HG03108 (cell line): ENCODE measurements around the gene WDFY4.

Source experiments
- ATAC-seq: cut with Tn5 transposase; IDR thresholded peaks from one replicate; pipeline ENCODE4 v1.9.1; 2021; ENCODE audit warnings: moderate library complexity; ENCODE audit not compliant: unreplicated experiment

The WDFY4 gene

DNA sequence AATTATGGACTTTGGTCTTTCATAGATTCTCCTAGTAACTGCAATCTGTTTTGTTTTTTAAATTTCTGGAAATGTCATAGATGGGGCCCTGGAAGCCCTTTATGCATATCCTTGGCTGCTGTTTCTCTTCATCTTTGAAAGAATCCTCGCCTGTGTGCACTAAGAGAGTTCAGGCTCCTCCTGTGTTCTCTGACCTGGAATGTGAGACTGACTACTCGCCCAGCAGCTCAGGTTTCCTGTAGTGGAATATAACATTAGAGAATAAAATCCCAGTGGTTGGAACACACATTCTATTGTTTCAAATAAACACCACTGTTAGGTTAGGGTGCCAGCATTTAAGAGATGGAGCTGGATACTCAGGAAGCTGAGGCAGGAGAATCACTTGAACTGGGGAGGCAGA lies 56.3 kb downstream of the WDFY4 start:
- no peak for ATAC-seq

DNA sequence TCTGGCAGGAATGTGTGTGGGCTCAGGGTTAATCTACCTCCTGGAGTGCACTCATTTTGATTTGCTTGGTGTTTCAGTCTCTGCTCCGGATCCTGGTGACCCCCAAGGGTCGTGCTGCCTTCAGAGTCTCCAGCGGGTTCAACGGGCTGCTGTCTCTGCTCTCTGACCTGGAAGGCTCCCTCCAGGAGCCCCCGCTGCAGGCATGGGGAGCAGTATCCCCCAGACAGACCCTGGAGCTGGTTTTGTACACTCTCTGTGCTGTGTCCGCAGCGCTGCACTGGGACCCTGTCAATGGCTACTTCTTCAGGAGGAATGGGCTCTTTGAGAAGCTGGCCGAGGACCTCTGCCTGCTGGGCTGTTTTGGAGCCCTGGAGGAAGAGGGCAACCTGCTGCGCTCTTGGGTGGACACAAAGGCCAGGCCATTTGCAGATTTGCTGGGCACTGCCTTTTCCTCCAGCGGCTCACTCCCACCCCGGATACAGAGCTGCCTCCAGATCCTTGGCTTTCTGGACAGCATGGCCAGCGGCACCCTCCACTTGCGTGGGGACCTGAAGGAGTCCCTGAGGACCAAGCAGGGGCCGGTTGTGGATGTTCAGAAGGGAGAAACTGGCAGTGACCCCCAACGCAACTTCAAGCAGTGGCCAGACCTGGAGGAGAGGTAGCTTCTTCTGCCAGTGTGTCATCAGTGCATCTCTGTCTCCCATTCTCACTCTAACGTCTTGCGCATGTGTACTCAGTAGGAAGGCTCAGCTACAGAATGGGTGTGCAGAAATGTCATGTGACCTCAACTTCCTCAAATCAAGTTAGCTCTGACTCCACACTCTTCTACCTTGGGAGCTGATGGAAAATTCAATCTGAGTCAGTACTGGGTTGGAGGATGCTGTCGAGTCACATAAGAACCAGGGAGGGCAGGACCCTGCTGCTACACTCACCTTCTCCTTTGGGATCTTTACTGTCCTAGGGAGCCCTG lies 58.5 kb downstream of the WDFY4 start:
- no peak for ATAC-seq

DNA sequence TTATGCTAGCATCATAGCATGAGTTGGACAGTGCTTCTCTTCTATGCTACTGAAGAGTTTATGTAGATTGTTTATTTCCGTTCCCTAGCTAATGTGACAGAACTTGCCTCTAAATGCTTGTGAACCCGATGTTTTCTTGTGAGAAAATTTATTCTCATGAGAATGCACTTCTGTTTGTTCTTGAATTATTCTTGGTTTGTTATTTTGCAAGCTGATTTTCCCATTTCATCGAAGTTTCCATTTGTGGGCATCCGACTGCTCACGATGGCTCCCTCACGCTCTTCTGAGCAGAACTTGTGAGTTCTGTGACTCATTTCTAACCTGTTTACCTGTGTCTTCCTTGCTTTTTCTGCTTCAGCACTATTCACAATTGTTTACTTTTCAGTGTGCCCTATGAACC lies 59.9 kb downstream of the WDFY4 start:
- ATAC-seq: no peak

DNA sequence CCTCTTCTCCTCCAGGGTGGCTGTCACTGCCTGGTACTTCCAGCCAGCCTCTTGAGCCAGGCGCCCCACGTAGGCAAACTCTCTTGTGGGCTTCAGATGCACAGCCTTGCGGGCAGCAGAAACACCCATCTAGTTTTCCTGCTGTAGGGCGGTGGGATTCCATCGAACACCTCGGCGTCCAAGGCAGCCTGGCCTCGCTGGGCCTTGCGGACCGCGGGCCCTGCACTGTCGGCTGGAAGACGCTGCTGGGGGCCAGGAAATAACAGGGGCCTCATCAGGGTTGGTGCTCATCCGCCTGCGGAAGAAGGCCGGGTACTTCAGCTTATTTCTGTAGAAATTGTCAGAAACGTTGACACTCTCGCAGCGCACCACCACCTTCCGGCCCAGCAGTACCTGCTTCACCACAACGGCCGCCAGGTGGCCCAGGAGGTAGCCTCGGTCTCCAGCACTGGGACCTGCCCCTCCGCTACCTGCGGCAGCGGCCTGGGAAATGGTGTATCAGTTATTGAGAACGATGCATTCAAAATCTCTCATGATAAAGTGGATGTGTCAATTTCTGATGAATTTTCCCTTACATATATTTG lies 61.1 kb downstream of the WDFY4 start:
- no peak for ATAC-seq

DNA sequence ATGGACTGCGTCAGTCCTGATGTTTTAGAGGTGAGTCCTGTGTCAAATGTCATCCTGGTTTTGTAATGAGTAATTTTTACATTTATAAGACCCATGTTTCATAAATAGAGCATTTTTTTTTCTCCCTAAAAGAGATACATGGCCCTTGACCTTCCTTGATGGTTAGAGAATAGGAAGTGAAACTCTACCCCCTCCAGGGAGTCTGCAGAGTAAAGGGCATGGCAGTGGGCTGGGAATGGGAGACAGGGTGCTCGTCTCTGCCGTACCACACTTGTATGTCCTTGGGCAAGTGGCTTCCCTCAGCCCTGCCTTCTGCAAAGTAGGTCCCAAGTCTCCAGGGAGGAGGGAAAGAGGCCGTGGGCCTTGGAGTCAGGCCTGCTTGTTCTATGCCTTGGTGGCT lies 63.9 kb downstream of the WDFY4 start:
- peak; percentile 38 for ATAC-seq

DNA sequence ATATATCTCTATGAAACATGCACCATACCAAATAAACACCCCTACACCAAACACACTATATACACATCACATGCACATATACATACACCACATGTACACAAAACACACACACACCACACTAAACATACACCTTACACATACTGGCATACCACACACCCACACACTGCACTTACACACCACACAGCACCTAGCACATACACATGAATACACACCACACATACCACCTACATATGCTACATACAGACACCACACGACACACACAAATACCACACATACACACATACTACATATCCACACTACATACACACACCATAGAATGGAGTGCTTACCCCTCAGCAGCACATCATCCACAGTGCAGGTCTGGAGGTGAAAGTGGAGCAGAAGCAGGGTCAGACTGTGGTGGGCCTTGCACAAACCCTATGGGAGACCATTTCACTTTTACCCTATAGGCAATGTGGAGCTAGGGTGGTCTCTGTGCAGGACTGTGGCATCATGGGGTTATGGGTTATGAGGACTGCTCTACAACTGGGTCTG lies 64.6 kb downstream of the WDFY4 start:
- ATAC-seq: no peak

DNA sequence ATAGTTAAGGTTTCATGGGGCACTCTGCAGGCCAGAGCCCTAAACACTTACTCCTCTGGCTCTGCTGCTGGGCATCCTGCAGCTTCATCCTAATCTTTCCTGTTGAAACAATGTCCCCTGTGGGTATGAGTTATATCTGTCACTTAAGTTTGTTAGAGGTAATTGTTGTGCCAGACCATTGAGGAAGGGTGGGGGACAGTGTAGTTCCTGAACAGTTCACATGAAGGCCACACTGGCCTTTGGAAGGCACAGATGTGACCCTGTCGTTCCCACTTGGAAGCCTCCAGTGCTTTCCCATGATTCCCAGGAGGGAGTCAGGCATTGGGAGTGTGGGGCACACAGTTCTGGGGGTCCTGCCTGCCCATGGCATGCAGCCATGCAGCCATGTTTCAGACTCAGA lies 65.3 kb downstream of the WDFY4 start:
- ATAC-seq: no peak

DNA sequence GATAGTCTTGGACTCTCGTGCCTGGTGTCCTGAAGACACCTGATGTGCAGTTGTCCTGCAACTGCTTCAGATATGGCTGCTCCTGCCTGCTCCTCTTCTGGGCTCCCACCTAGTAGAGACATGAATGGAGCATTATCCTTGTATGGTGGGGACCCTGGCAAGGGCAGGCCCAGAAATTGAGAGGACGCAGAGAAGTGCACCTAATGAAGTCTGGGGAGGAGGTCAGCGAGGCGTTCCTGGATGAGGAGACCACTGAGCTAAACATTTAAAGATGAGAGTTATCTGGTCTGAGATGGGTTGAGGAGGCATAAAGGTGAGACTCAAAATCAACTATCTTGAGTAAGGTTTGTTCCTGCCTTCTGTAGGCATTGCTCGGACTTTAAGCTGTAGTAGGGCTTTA lies 66.3 kb downstream of the WDFY4 start:
- no peak for ATAC-seq

DNA sequence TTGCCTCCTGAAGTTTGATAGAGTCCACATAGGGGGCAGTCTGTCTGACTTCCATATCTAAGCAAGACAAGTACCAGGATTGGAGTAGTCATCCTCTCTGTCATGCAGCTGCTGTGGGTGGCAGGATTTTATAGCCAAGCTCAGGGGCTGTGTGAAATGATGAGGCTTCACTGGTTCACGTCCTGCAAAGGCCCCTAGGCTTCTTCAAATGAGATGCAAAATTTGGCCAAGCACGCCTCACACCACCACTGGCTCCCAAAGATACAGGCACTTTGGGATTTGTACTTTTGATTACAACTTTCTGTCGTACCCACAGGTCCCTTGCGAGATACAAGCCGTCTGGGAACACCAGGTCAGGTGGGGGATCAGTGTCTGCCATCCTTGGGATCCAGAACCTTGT lies 67.1 kb downstream of the WDFY4 start:
- ATAC-seq: no peak

DNA sequence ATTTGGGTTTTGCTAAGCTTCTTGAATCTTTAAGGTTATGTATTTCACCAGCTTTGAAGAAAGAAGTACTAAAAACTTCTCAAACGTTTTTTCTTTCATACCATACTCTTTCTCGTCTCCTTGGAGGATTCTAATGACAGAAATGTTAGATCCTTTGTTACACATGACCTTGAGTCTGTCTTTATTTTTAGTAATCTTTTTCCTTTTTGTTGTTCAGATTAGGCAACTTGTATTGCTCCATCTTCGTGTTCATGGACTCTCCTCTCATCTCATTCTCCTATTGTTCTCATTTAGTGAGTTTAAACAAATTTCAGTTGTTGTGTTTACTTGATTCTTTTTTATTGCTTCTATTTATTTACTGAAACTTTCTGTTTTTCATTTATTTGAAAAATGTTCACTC lies 73.7 kb downstream of the WDFY4 start:
- ATAC-seq: no peak

DNA sequence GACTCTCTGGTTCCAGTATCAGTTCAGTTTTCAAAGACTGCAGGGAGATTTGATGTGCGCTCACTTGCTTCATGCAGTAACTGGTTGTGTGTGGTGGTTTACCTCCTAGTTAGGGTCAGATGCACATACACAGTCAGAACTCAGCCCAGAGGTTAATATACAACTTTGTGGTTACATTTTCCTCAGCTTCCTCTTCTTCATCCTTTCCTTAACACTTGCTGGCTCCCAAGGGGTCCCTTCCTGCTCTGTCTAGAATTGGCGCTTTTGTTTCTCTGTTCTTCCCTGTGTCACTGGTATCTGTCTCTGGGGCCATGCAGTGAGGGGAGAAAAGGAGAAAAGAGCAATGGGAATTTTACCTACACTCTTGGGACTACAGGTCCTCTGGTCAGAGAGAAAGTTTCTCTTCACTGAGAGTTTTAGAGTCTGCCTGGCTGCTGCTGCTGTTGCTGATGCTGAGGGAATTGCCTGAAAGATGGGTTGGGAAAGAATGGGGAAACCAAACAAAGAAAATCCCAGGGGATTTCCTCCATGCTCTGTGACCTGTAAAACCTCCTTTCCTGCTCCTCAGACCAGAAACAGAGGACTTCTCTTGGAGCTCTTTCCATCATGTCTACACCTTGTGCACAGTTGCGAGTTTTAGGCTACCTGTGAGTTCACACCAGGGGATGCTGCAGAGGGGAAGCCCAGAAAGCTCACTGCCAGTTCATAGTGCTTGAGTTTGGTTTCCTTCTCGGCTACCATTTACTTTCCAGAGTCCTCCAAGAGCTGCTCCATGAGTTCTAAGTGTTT lies 74.6 kb downstream of the WDFY4 start:
- ATAC-seq: peak; percentile 91

DNA sequence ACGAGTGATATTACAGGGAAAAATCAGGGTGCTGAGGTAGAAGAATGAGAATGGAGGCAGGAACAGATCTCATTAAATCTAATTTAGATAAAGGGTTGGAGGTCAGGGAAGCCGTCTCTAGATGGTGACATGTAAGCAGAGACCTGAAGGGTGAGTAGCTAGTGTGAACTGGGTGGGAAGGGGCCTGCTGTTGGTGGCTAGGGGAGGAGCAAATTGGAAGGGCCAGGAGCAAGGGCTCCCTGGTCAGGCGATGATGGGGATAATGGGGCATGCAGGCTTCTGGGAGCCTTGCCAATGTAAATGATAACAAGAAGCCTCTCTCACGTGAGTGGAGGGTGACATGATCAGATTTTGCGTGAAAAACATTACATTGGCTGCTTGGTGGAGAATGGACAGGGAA lies 76.3 kb downstream of the WDFY4 start:
- no peak for ATAC-seq

DNA sequence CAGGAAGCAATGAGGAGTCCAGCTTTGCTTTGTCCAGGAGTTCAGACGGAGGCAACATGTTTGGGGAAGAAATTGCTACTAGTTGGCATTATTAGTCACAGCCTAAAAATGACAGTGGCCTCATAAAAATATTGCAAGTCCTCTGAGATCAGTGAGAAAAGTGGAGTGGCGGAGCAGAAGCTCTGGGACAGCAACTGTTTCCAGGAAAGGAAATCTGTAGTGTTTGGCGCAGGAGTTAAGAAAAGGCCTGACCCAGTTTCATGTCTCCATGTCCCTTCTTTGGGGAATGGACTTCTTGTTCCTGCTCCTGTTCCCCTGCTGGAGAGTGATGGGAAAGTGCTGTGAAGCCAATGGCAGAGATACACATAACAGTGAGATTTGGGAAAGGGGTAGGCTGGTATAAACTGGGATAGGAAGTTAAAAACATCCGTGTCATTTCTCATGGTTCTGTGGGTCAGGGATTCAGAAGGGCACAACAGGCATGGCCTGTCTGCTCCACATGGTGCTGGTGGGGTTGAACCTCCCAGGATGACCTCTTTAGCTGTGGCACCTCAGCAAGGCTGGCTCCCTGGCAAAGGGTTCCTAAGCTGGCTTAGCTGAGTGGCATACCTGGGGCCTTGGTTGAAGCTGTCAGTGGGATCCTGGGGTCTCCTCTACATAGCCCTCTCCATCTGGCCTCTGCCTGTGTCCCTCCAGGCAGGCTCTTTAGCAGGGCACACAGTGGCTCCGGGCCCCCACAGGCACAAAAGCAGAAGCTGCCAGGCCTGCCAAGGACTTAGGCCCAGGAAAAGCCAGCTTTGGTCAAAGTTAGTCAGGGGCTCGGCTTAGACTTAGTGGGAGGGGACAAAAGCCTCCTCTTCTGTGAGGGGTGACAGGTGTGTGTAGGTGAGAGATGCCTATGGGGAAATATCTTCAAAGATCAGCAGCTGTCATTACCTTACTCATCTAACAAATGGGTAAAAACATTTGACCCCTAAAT lies 77.7 kb downstream of the WDFY4 start:
- no peak for ATAC-seq

DNA sequence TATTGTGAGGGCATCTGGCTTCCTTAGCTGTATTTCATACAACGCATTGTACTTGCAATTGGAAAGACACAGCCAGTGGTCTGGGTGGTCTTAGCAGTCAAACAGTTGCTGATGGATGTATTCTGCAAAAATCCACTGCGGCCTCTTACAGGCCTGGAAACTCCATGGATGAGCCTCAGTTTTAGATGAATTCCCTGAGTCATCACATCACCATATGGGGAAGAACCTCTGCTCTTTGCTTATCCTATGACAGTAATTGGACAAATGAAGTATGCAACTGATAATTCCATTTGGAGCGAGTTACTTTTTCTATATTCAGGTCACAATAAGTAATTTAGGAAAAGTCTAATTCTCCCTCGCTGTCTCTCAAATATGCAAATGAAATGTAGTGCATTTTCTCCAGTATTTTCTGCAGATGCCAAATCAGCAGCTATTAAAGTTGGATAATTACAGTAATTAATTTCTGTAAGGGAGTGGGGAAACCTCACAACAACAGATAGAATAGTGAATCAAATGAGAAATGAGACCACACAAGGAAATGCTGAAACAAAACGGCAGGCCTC lies 78.8 kb downstream of the WDFY4 start:
- no peak for ATAC-seq

DNA sequence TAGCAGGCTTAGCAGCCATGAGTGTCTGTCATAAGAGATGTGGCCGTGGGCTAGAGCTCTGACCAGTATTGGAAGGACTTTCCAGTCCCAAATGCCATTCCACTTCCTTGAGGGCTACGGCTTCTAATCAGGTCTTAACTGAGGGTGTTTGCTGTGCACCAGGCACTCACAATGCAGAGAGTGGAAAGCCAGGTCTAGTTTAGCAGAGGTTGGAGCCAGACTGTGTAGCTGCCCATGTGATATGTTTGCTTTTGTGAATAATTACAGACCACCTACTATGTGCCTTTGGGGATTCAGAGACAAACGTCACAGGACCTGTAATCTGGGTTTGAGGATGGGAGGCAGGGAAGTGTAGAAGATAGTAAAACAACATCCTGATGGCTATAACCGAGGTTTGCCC lies 79.8 kb downstream of the WDFY4 start:
- ATAC-seq: no peak

DNA sequence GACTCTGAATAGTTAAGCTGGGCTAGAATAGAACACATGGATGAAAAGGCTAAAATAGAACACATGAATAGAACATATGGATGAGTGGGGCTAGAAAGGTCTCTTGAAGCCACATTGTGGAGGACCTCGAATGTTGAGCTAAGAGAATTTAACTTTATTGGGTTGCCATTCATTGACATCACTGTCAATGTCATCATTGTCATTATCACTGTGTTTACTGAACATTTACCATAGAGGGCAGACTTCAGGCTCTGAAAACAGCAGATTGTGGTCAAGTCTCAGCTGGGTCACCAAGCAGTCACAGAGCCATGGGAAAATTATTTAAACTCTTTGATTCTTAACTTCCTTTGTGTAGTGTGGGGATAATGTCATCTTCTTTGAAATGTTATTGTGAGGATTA lies 80.4 kb downstream of the WDFY4 start:
- ATAC-seq: no peak

DNA sequence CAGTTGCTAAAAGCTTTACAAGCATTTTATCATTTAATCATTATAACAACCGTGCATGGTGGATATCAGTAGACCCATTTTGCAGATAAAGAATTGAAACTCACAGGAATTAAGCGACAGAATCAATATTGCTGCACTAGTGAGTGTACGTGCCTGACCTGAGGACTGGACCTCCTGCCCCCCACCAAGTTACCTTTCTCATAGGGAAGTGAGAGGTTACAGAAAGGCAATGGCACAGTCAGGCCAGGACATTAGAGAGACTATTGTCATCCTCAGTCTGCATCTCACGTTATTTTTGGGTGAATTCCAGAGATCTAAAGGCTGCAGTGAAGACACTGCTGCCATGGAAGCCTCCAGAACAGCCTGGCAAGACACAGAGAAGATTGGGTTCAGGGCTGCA lies 80.9 kb downstream of the WDFY4 start:
- ATAC-seq: no peak

DNA sequence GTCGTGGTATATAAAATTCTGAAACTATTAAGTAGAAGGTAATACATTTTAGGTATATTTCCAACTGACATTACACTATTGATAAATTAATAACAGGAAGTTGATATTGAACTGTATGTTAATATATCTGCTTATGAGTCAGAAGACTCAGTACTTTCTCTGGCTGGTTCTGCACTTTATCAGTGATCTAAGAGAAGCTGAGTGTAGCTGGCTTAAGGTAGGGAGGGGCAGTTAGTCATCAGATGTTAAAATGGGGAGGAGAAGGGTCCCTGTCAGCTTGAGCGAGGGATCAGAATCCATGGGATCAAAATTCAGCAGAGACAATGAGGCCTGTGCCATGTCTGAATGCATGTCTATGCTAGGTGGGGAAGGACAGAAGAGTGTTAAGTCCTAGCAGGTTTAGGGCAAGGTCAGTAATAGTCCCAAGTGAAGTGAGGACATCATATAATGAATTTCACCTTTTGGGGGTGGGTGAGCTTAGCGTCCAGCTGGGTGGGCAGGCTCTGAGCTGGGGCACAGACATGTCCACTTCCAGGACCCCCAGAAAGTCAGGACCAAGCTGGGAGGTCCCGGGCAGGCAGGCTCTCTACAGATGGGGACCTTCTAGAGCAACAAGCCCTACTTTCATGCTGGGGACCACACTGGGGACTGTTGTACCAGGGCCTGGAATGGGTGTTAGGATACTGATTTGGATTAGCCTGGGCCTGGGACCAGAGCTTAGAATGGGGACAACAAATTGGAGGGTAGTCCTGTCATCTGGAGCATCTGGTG lies 82.9 kb downstream of the WDFY4 start:
- no peak for ATAC-seq

DNA sequence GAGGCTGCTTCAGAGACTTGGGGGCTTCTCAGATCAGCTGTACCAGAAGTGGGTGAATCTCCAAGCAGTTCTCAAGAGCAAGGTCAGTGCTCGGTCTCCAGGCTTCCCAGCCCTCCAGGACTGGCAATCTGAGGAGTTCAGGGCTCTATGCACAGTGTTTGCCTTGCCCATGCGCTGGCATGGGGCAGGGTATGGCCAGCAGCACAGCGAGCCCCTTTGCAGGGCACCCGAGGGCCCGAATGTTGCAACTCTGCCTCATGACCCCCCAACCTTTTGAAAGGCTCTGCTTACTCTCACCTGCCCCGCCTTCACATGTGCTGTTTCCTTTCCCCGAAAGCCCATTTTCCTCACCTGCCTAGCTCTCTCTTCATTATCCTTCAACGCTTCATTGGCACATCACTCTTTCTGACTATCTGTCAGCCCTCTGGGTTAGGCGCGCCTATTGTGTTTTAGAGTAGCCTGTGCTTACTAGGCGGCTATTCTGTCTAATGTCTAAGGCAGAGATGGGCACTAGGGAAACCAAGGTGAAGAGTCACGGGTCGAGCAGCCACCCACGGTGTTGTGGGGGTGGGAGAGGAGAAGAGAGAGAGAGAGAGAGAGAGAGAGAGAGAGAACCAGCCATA lies 83.6 kb downstream of the WDFY4 start:
- ATAC-seq: no peak
